Measurements from ENCODE around the gene MYO1B.

Gene MYO1B

DNA sequence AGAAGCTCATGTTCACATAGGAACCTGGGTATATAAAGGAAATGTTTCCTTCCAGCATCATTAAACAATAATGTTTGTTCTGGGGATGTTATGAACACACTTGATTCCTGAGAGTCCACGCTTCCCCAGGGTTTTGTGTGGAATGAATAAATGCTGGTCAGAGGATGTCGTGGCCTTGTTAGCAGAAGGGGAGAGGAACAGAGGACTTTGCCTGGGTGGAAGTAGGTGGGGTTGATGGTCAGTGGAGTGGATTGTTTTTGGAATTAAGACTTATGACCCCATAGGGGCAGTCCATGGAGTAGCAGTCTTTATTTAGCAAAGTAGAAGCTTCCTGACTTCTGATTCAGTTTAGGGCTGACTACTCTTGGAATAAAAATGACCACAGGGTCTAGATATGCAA, 139.6 kb downstream of the MYO1B start:
- DNase-seq (ENCODE audit: low spot score), result no peak
- in situ Hi-C loops (cut with MboI; ENCODE audit: low sequenced_read_pairs, unreplicated experiment), result no loop called here
- TF ChIP-seq, protein P1, sequence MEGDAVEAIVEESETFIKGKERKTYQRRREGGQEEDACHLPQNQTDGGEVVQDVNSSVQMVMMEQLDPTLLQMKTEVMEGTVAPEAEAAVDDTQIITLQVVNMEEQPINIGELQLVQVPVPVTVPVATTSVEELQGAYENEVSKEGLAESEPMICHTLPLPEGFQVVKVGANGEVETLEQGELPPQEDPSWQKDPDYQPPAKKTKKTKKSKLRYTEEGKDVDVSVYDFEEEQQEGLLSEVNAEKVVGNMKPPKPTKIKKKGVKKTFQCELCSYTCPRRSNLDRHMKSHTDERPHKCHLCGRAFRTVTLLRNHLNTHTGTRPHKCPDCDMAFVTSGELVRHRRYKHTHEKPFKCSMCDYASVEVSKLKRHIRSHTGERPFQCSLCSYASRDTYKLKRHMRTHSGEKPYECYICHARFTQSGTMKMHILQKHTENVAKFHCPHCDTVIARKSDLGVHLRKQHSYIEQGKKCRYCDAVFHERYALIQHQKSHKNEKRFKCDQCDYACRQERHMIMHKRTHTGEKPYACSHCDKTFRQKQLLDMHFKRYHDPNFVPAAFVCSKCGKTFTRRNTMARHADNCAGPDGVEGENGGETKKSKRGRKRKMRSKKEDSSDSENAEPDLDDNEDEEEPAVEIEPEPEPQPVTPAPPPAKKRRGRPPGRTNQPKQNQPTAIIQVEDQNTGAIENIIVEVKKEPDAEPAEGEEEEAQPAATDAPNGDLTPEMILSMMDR (IDR thresholded peaks at IDR 0.05; ENCODE audit: borderline replicate concordance, control extremely low read depth, extremely low read depth, insufficient read depth, missing control alignments), result no peak

DNA sequence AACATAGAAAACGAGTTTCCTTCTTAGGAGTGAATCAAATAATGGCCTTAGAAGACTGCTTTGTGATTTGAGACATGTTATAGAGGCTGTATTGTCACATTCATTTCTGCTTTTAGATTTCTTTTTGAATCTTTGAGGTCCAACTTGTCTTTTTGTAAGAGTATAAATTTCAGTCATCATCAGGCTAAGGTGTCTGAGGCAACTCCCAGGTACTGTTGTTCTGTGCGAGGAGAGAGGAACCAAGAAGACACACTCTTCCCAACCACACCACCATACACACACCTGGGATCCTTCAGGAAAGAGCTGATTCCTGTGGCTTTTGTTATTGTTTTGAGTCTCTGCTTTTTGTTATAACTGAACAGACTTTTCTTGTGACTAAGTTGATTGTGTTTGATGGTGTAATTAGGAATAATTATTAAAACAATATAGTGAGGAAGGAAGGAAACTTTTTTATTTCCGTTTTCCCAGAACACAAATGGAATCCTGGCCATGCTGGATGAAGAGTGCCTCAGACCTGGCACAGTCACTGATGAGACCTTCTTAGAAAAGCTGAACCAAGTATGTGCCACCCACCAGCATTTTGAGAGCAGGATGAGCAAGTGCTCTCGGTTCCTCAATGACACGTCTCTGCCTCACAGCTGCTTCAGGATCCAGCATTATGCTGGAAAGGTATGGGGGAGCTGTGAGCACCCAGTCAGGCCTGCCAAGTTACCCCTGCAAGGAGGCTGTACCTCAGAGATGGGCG, 140.4 kb downstream of the MYO1B start:
- in situ Hi-C loops (cut with MboI; ENCODE audit: low sequenced_read_pairs, unreplicated experiment), result no loop called here
- TF ChIP-seq, protein P1 (IDR thresholded peaks at IDR 0.05; ENCODE audit: borderline replicate concordance, control extremely low read depth, extremely low read depth, insufficient read depth, missing control alignments), result no peak
- no peak for DNase-seq (ENCODE audit: low spot score)

DNA sequence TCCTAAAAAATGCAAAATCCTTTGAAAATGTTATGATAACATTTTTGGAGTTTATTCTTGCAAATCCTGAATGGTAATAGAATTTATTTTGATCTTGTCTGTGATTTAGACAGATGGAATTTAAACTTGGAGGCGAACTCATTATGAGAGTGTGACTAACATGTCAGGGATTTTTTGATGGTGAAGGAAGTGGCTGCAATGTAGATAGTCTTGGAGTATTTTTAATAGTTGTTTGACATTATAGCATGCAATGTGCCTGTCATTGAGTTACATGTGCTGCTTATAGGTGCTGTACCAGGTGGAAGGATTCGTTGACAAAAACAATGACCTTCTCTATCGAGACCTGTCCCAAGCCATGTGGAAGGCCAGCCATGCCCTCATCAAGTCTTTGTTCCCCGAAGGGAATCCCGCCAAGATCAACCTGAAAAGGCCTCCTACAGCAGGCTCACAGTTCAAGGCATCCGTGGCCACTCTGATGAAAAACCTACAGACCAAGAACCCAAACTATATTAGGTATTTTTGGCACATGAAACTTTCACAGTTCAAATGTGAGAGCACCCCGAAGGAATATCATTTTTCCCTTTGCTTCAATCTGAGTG, 141.8 kb downstream of the MYO1B start:
- TF ChIP-seq, protein P1 (IDR thresholded peaks at IDR 0.05; ENCODE audit: borderline replicate concordance, control extremely low read depth, extremely low read depth, insufficient read depth, missing control alignments), result no peak
- no peak for DNase-seq (ENCODE audit: low spot score)
- in situ Hi-C loops (cut with MboI; ENCODE audit: low sequenced_read_pairs, unreplicated experiment), result no loop called here

DNA sequence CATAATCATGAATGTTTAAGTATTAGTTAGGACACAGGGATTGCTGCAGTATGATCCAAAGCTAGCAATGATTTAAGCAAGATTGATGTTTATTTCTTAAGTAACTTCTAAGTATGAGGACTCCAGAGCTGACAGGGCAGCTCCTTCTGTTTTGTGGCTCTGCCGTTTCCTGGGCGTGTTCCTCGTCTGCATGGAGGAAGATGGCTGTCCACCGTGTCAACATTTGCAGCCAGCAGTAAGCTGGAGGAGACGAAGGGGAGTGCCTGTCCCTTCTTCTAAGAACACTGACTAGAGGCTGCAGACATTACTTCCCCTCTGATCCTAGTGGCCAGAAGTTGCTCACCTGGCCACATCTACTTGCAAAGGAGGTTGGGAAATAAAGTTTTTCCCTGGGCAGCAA, 144.1 kb downstream of the MYO1B start:
- no peak for DNase-seq (ENCODE audit: low spot score)
- TF ChIP-seq, protein P1 (IDR thresholded peaks at IDR 0.05; ENCODE audit: borderline replicate concordance, control extremely low read depth, extremely low read depth, insufficient read depth, missing control alignments), result no peak
- in situ Hi-C loops (cut with MboI; ENCODE audit: low sequenced_read_pairs, unreplicated experiment), result no loop called here

DNA sequence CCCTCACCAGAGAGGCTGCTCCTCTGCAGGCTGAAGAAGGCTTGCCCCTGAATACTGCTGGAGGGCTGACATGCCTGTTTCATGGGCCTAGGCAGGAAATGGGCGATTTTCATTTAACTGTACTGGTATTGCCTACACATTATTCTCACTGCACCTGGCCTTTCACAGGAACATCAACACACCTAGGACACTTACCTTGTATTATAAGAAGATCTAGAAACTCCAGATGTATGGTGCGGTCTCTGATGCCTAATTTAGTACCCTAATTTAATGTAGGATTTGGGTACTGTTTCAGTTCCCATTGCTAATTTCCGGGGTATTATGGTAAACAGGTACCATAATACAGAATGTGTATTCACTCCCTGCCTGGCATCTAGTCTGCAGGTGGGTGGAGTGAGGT, 146.0 kb downstream of the MYO1B start:
- in situ Hi-C loops (cut with MboI; ENCODE audit: low sequenced_read_pairs, unreplicated experiment), result no loop called here
- no peak for DNase-seq (ENCODE audit: low spot score)
- TF ChIP-seq, protein P1 (IDR thresholded peaks at IDR 0.05; ENCODE audit: borderline replicate concordance, control extremely low read depth, extremely low read depth, insufficient read depth, missing control alignments), result no peak

DNA sequence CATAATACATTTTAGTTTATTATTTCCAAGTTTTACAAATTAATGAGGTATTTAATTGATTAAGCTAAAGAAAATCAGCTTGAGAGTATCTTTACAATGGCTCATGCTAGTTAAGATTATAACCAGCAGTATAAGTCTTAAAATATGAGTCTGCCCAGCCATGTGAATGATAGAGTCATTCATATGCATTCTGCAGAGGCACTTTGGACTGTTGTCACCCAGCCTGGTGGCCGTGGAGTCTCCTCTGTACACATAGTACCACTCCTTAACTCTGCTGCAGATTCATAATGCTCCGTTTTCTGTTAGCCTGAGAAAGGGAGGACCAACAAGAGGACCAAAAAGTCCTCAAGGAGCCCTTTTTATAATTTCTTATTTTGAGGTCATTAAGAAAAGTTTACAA, 148.8 kb downstream of the MYO1B start:
- TF ChIP-seq, protein P1 (IDR thresholded peaks at IDR 0.05; ENCODE audit: borderline replicate concordance, control extremely low read depth, extremely low read depth, insufficient read depth, missing control alignments), result no peak
- in situ Hi-C loops (cut with MboI; ENCODE audit: low sequenced_read_pairs, unreplicated experiment), result no loop called here
- DNase-seq (ENCODE audit: low spot score), result no peak
